Adrenal gland (tissue), 12 donors: ENCODE results near the gene SMIM43. TPM values are rescaled to one million over a fixed set of nuclear protein-coding genes. Genes with fewer than 3 reads are reported as not detected.

Source experiments
- DNase-seq, 7 donors: peaks; one replicate each; pipeline ENCODE4 v3.0.0-alpha.2; 2019 to 2020
- H3K27ac ChIP-seq, 5 donors: fragments of 200-600 bp; sonication (generic) in 4 of 5; 1 replicate in 3 of 5; 2 replicates in 2 of 5; pipeline versions ENCODE4 v1.5.1 to v1.8.0; 2016 to 2020; ENCODE audit warnings: mild to moderate bottlenecking in 1 of 5
- H3K27me3 ChIP-seq: fragments of 200-600 bp; 2 replicates; pipeline ENCODE4 v1.8.0; 2021
- H3K36me3 ChIP-seq, 2 donors: fragments of 200-600 bp; replicated peaks in 1 of 2; 1 replicate in 1 of 2; 2 replicates in 1 of 2; pipeline versions ENCODE4 v1.5.1 to v1.8.0; 2018 to 2022
- H3K4me1 ChIP-seq, 2 donors: fragments of 200-600 bp; replicated peaks in 1 of 2; 1 replicate in 1 of 2; 2 replicates in 1 of 2; pipeline versions ENCODE4 v1.5.1 to v1.8.0; 2018 to 2021
- H3K4me3 ChIP-seq, 4 donors: fragments of 200-600 bp; sonication (generic) in 3 of 4; one replicate each; pipeline ENCODE4 v1.5.1; 2016 to 2018
- H3K9me3 ChIP-seq, 3 donors: fragments of 200-600 bp; sonication (generic) in 1 of 3; replicated peaks in 1 of 3; 1 replicate in 2 of 3; 2 replicates in 1 of 3; pipeline versions ENCODE4 v1.5.1 to v1.8.0; 2016 to 2021
- CTCF ChIP-seq, 6 experiments: fragments of 450-650 bp in 4 of 6; fragments of 200-600 bp in 2 of 6; sonication (generic) in 1 of 6; IDR thresholded peaks; 1 replicate in 5 of 6; 2 replicates in 1 of 6; pipeline versions ENCODE4 v1.5.1 to v1.8.0; 2016 to 2021; ENCODE audit warnings: antibody characterized with exemption in 6 of 6, mild to moderate bottlenecking in 2 of 6, moderate library complexity in 1 of 6
- POLR2A ChIP-seq, 2 donors: fragments of 450-650 bp; IDR thresholded peaks; one replicate each; pipeline ENCODE4 v1.6.1; 2017; ENCODE audit warnings: antibody characterized with exemption in 2 of 2, mild to moderate bottlenecking in 2 of 2, moderate library complexity in 1 of 2
- WGBS, 4 donors: extraction: QIAGEN DNeasy Blood & Tissue Kit in 2 of 4; methylation state at CpG; one replicate each; pipeline versions ENCODE4 v1.1.5 to v1.1.7; 2013 to 2017; 5-methylcytosine and 5-hydroxymethylcytosine counted together
- intact Hi-C, 2 donors: fragments of 100-400 bp; cut with DNase I; formaldehyde crosslinking; loops; one replicate each; pipeline versions ENCODE4 v1.14.1 to v1.15.0; 2022 to 2023
- polyA plus RNA-seq, 3 donors: library from polyadenylated mRNA; stranded (reverse); fragments of 200-250 nt in 2 of 3; fragments of 350-450 nt in 1 of 3; fragmentation: Illumina TruSeq in 1 of 3; extraction: RNeasy Lipid Tissue Mini Kit (QIAGEN cat#74804) in 1 of 3; gene quantifications; one replicate each; pipeline ENCODE4 v1.2.3, GENCODE V29; 2013 to 2014
- total RNA-seq, 9 donors: library from RNA; depleted of rRNA in 4 of 9; stranded (reverse); fragments of >200 nt in 4 of 9; fragments of 120-200 nt in 1 of 9; fragmentation: NEBNext Ultra II Directional in 1 of 9; extraction: Animal tissue kit (Norgen Biotek cat#: 25700) in 1 of 9; gene quantifications; one replicate each; pipeline versions ENCODE4 v1.1.0 to v1.2.4, GENCODE V29; 2013 to 2023
- donor health status: healthy with polysubstance abuse.
- donor health status: Bipolar disorder and iron deficiency.
- donor health status: DM: yes; HTN: yes; CAD: no.
- donor health status: DM: no; HTN: no; CAD: no.
- donor health status: DM: no; HTN: no; CAD: no.
- donor health status: DM: yes; HTN: yes; CAD: no.

Gene SMIM43
- total and polyA plus RNA-seq, 12 donors: 0.14 to 0.20 (median 0.16) TPM; not detected in 9

DNA sequence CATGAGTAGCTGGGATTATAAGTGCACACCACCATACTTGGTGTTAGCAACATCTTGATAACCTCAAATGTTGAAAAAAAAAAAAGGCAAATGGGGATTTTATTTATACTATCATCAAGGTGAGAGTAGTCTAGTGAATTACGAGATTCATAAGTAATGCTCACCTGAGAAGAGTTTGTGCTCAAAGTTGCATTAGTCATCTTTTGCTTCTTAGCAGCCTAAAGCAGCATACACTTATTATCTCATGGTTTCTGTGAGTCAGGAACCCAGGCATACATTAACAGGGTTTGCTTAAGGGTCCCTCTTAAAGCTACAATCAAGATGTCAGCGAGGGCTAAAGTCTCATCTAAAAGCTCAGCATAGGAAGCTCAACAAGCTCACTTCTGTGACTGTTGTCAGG, 28.0 kb upstream of the SMIM43 start:
- intact Hi-C loops: no loop called here
- no peak for TF ChIP-seq POLR2A (IDR thresholded peaks at IDR 0.05)
- no peak for TF ChIP-seq CTCF (IDR thresholded peaks at IDR 0.05)
- Histone ChIP-seq H3K4me1 (no peaks in the 10 kb centered on the region), H3K4me3 (no peak overlapping the region), H3K27me3 (no peaks in the 10 kb centered on the region), H3K27ac (no peak overlapping the region), H3K36me3 (no peaks in the 10 kb centered on the region), H3K9me3 (no peaks in the 10 kb centered on the region)
- no peak for DNase-seq
- WGBS, 4 donors: 69 to 97% (median 93%) methylated on average over 2 of the region's 2 CpGs

DNA sequence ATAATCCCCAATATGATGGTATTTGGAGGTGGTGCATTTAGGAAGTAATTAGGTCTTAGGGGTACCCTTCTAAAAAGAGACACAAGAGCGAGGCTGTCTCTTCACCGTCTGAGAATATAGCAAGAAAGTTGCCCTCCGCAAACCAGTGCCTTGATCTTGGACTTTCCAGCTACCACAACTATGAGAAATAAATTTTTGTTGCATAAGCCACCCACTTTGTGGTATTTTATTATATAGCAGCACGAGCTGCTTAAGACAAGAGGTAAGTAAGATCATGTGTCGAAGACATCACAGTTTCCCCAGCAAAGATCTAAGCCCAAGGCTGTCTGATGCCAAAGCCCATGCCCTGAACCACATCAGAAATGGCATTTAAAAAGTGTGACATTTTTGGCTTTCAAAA, 26.5 kb upstream of the SMIM43 start:
- Histone ChIP-seq H3K27me3 (no peaks in the 10 kb centered on the region), H3K27ac (no peak overlapping the region), H3K4me3 (no peak overlapping the region), H3K36me3 (no peaks in the 10 kb centered on the region), H3K4me1 (no peaks in the 10 kb centered on the region), H3K9me3 (no peaks in the 10 kb centered on the region)
- WGBS, 4 donors: 84 to 91% (median 87%) methylated on average over 5 of the region's 5 CpGs
- no peak for DNase-seq
- TF ChIP-seq CTCF (IDR thresholded peaks at IDR 0.05) (no peak), POLR2A (IDR thresholded peaks at IDR 0.05) (no peak)
- intact Hi-C loops: no loop called here

DNA sequence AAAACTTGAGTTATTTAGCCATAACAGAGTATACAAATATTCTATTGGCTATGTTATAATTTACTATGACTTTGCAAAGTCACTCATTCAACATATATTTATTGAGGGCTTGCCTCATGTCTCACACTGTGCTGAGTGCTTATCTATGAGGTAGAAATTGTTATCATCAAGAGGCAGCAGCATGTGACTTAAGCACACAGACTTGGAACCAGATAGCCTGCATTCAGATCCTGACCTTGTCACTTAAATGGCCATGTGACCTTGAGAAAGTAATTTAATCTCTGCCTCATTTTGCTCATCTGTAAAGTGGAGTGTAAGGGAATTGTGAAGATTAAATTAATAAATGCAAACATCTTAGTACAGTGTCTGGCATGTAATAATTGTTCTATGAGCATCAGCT, 26.0 kb upstream of the SMIM43 start:
- H3K27me3 ChIP-seq: no peaks in the 10 kb centered on the region
- no peaks in the 10 kb centered on the region for H3K4me1 ChIP-seq
- H3K4me3 ChIP-seq: no peak overlapping the region
- no peak for TF ChIP-seq CTCF (IDR thresholded peaks at IDR 0.05)
- no peak for TF ChIP-seq POLR2A (IDR thresholded peaks at IDR 0.05)
- no peak for DNase-seq
- no peak overlapping the region for H3K27ac ChIP-seq
- no peaks in the 10 kb centered on the region for H3K36me3 ChIP-seq
- intact Hi-C loops: no loop called here
- no peaks in the 10 kb centered on the region for H3K9me3 ChIP-seq

GRCh38 chr4:121789960-121790829, 25.2 kb upstream of the SMIM43 start:
- Histone ChIP-seq H3K27me3 (no peaks in the 10 kb centered on the region), H3K4me3 (no peak overlapping the region), H3K9me3 (no peaks in the 10 kb centered on the region), H3K36me3 (no peaks in the 10 kb centered on the region), H3K4me1 (no peaks in the 10 kb centered on the region), H3K27ac (no peak overlapping the region)
- TF ChIP-seq POLR2A (IDR thresholded peaks at IDR 0.05) (no peak), CTCF (IDR thresholded peaks at IDR 0.05) (no peak)
- intact Hi-C loops: no loop called here
- WGBS, 4 donors: 54 to 66% (median 64%) methylated on average over 3 of the region's 3 CpGs
- DNase-seq: no peak
